GM10248 (cell line): ENCODE data around the gene ABHD16A.
A peak's percentile ranks its signal among the peaks of the same experiment; 100 is the strongest.
"Not testable (repeated sequence)": the region's sequence is repeated elsewhere in the genome, so short reads cannot be mapped to it uniquely, and the experiment has no call there.

Experiments used
- CTCF ChIA-PET: fragments of 300-600 bp; sonication (Branson Sonifier 250); formaldehyde crosslinking; extraction: SDS; loops from one replicate; lab custom pipeline; 2021; ENCODE audit warnings: antibody characterized with exemption; lab: Yijun Ruan, JAX
- POLR2A ChIA-PET: fragments of 350-650 bp; sonication (Branson Sonifier 250); formaldehyde crosslinking; extraction: SDS; loops from one replicate; lab custom pipeline; 2020; ENCODE audit warnings: antibody characterized with exemption; lab: Yijun Ruan, JAX
- DNase-seq: peaks from one replicate; pipeline ENCODE4 v3.0.0; 2012; ENCODE audit errors: extremely low spot score
- TF ChIP-seq, protein P1 (sequence below): IDR thresholded peaks from 2 replicates; pipeline ENCODE4 v1.5.1; 2012; ENCODE audit warnings: mild to moderate bottlenecking, low read depth; ENCODE audit errors: extremely low read depth, missing control alignments, control extremely low read depth

ABHD16A gene

DNA sequence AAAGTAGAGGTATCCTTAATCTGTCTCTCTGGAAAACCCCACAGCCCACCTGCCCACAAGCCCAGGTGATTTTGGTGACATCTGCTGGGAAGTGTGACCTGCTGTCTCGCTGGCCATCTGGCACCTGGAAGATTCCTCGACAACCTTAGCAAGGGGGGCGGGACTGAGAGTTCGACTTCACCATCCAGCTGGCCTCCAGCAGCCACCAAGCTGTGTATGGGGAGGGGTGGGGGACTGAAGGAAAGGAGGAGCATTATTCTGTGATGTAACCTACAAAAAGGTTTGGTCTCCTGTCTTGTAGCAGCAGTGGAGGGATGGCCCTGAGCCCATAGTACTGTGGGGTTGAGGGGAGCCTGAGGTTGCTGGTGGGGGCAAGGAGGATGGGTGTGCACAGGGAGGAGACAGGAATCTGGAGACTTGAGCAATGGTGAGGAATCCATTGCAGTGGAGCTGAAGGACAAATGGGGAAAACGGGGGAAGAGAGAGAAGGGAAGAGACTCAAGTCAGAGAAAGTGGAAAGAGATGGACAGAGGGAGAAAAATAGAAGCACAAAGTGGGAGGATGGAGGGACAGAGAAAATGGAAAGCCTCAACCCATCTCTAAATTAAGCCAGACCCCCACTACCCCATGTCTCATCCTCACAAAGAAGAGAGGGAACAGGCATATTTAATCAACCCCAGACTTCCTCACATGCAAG is 7.5 kb upstream of the ABHD16A start:
- POLR2A ChIA-PET: interaction anchor here (0.6 to 1.2 kb wide), 2 partner anchors 17 to 186 kb away, joined by 3 to 7 read pairs; no protein-coding TSS in a partner anchor
- TF ChIP-seq, protein P1, sequence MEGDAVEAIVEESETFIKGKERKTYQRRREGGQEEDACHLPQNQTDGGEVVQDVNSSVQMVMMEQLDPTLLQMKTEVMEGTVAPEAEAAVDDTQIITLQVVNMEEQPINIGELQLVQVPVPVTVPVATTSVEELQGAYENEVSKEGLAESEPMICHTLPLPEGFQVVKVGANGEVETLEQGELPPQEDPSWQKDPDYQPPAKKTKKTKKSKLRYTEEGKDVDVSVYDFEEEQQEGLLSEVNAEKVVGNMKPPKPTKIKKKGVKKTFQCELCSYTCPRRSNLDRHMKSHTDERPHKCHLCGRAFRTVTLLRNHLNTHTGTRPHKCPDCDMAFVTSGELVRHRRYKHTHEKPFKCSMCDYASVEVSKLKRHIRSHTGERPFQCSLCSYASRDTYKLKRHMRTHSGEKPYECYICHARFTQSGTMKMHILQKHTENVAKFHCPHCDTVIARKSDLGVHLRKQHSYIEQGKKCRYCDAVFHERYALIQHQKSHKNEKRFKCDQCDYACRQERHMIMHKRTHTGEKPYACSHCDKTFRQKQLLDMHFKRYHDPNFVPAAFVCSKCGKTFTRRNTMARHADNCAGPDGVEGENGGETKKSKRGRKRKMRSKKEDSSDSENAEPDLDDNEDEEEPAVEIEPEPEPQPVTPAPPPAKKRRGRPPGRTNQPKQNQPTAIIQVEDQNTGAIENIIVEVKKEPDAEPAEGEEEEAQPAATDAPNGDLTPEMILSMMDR: no peak
- CTCF ChIA-PET: interaction anchor here (1.5 to 4.3 kb wide), 4 partner anchors 15 to 119 kb away, joined by 4 to 14 read pairs (median 5); partner anchors contain the start of gene DDAH2
- no peak for DNase-seq

DNA sequence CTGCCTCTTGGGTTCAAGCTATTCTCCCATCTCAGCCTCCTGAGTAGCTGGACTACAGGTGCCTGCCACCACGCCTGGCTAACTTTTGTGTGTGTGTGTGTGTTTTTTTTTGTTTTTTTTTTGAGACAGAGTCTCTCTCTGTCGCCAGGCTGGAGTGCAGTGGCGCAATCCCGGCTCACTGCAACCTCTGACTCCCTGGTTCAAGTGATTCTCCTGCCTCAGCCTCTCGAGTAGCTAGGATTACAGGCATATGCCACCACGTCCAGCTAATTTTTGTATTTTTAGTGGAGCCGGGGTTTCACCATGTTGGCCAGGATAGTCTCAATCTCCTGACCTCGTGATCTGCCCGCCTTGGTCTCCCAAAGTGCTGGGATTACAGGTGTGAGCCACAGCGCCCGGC is 6.0 kb upstream of the ABHD16A start:
- DNase-seq, POLR2A ChIA-PET: not testable (repeated sequence)
- CTCF ChIA-PET: interaction anchor here (1.6 to 4.3 kb wide), 2 partner anchors 11 to 20 kb away, joined by 3 to 14 read pairs; partner anchors contain the start of gene DDAH2

DNA sequence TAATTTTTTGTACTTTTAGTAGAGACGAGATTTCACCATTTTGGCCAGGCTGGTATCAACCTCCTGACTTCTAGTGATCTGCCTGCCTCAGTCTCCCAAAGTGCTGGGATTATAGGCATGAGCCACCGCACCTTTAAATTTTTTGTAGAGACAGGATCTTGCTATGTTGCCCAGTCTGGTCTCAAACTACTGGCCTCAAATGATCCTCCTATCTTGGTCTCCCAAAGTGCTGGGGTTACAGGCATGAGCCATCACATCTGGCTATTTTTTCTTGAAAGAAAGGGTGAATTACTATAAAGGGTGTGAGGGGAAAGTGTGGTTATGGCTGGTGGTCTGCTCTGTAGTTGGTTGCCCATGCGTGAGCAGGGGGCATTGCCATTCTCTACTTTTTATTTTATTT is 5.1 kb upstream of the ABHD16A start:
- ChIA-PET CTCF (interaction anchor here (1.6 kb wide), 1 partner anchor 12 kb away, joined by 3 read pairs; no protein-coding TSS in a partner anchor), POLR2A (no interaction called here)
- TF ChIP-seq, protein P1: no peak
- DNase-seq: no peak

DNA sequence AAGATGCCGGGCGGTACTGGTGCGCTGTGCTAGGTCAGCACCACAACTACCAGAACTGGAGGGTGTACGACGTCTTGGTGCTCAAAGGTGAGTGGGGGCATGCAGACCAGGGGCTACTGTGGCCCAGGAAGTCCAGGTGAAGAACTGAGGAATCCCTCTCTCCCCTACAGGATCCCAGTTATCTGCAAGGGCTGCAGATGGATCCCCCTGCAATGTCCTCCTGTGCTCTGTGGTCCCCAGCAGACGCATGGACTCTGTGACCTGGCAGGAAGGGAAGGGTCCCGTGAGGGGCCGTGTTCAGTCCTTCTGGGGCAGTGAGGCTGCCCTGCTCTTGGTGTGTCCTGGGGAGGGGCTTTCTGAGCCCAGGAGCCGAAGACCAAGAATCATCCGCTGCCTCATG is 4.6 kb upstream of the ABHD16A start:
- TF ChIP-seq, protein P1: no peak
- DNase-seq: no peak
- ChIA-PET POLR2A (no interaction called here), CTCF (interaction anchor here (2.1 kb wide), 1 partner anchor 62 kb away, joined by 8 read pairs; no protein-coding TSS in a partner anchor)

DNA sequence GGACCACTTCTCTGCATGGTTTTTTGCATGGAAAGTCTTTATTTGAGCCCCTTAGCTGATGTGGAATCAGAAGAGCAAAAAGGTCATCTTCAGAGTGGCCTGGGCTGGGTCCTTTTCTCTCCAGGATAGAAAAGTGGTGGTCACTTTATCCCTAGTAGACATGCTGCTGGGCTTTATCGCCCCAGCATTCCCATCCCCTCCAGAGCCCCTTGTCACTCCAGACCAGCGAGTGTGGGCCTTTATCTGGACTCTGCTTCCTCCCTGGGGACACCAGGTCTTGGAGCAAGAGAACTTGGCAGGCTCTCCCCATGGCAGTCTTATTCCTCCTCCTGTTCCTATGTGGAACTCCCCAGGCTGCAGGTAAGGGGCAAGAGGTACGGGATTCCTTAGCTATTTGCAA is 3.5 kb upstream of the ABHD16A start, which contains the start of gene LY6G6F:
LY6G6F (plus strand) TSS at position 268 of the 400 bp plus-strand sequence; CDS start at position 309, 41 bp downstream.
- DNase-seq: no peak
- ChIA-PET CTCF (interaction anchor here (0.6 to 2.1 kb wide), 4 partner anchors 12 to 246 kb away, joined by 3 to 8 read pairs (median 4); no protein-coding TSS in a partner anchor), POLR2A (no interaction called here)
- TF ChIP-seq, protein P1: no peak

DNA sequence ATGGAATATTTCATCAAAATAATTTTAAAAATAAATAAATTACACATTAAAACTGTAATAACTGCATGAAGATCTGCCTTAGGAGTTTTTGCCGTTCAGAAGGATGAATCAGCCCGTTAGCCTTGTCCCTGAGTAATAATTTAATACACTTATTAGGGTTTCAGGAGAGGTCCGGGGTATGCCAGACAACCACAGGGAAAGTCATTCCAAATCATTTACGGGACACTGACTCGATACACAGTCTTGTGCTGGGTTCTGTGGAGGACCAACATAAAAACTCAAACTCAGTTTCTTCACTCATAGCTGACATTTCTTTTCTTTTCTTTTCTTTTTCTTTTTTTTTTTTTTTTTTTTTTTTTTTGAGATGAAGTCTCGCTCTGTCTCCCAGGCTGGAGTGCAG is 2.8 kb upstream of the ABHD16A start:
- ChIA-PET CTCF (interaction anchor here (1.3 to 2.1 kb wide), 3 partner anchors 11 to 63 kb away, joined by 4 to 8 read pairs (median 5); no protein-coding TSS in a partner anchor), POLR2A (interaction anchor here (0.6 kb wide), 1 partner anchor 540 kb away, joined by 3 read pairs; no protein-coding TSS in a partner anchor)
- DNase-seq: no peak
- TF ChIP-seq, protein P1: no peak

DNA sequence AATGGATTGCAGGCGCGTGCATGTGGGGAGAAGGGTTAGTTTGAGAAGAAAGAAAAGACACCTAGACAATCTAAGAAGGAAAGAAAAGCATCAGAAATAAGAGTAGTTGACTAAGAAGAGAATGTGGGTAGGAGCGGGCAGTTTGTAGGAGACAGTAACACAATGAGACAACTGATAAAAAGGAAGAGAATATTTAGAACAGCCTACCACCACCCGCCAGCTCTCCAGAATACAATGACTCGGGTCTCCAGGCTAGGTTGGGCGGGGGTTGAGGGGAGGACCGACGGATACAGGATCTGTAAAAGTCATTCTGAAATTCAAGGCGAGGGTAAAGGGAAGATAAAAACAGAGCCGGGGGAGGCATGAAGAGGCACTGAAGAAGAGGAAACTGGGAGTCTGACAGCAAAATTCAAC is 712 bp downstream of the ABHD16A start:
- ChIA-PET POLR2A (interaction anchor here (0.6 to 1.3 kb wide), 4 partner anchors 8 to 138 kb away, joined by 3 to 7 read pairs (median 5); partner anchors contain the start of gene GPANK1), CTCF (interaction anchor here (0.9 to 1.8 kb wide), 9 partner anchors 9 to 124 kb away, joined by 3 to 6 read pairs (median 4); partner anchors contain the start of genes LSM2 and LY6G5C)
- TF ChIP-seq, protein P1: no peak
- DNase-seq: peak; percentile 35
